ENCODE data around the gene SLC38A3.

Gene SLC38A3

GRCh38 chr3:50201573-50202315, 3.3 kb upstream of the SLC38A3 start:
- Histone ChIP-seq H3K36me3 (no peaks in the 10 kb centered on the region), H3K27me3 (ENCODE audit: insufficient read depth, low read depth, severe bottlenecking) (no peaks in the 10 kb centered on the region), H3K4me3 (ENCODE audit: low read depth, low read length) (no peak overlapping the region), H3K27ac (peak overlapping the region; percentile 83), H3K9me3 (ENCODE audit: severe bottlenecking) (no peaks in the 10 kb centered on the region)
- peak; percentile 93 for DNase-seq
- TF ChIP-seq CTCF (IDR thresholded peaks at IDR 0.05; ENCODE audit: low read depth, low read length): peak; percentile 13; the same call in 1 of the 2 replicates

- DNase-seq: peak; percentile 19
- Histone ChIP-seq H3K27ac (peak overlapping the region; percentile 83), H3K27me3 (ENCODE audit: insufficient read depth, low read depth, severe bottlenecking) (no peaks in the 10 kb centered on the region), H3K4me3 (ENCODE audit: low read depth, low read length) (no peak overlapping the region), H3K9me3 (ENCODE audit: severe bottlenecking) (no peaks in the 10 kb centered on the region), H3K36me3 (no peaks in the 10 kb centered on the region; the same call in 1 of the 2 replicates)
- TF ChIP-seq CTCF (IDR thresholded peaks at IDR 0.05; ENCODE audit: low read depth, low read length): no peak
Observed at GRCh38 chr3:50202353-50203112, 2.5 kb upstream of the SLC38A3 start.

GRCh38 chr3:50203113-50203808, 1.8 kb upstream of the SLC38A3 start:
- Histone ChIP-seq H3K36me3 (no peaks in the 10 kb centered on the region; the same call in 1 of the 2 replicates), H3K27me3 (ENCODE audit: insufficient read depth, low read depth, severe bottlenecking) (no peaks in the 10 kb centered on the region), H3K27ac (peak overlapping the region; percentile 83), H3K4me3 (ENCODE audit: low read depth, low read length) (no peak overlapping the region), H3K9me3 (ENCODE audit: severe bottlenecking) (no peaks in the 10 kb centered on the region)
- DNase-seq: peak; percentile 24
- no peak for TF ChIP-seq CTCF (IDR thresholded peaks at IDR 0.05; ENCODE audit: low read depth, low read length)

GRCh38 chr3:50203809-50204803, 965 bp upstream of the SLC38A3 start:
- Histone ChIP-seq H3K27ac (peak overlapping the region; percentile 83), H3K36me3 (no peaks in the 10 kb centered on the region; the same call in 1 of the 2 replicates), H3K27me3 (ENCODE audit: insufficient read depth, low read depth, severe bottlenecking) (no peaks in the 10 kb centered on the region), H3K4me3 (ENCODE audit: low read depth, low read length) (peak overlapping the region; percentile 37), H3K9me3 (ENCODE audit: severe bottlenecking) (no peaks in the 10 kb centered on the region)
- TF ChIP-seq CTCF (IDR thresholded peaks at IDR 0.05; ENCODE audit: low read depth, low read length): no peak
- peak; percentile 88 for DNase-seq
